ENCODE measurements around the gene CTIF. TPM values are rescaled to one million over a fixed set of nuclear protein-coding genes. Genes with fewer than 3 reads are reported as not detected.

The CTIF gene
- polyA plus RNA-seq, 4 donors: 8.1 to 22.6 (median 11.3) TPM

- Histone ChIP-seq H3K36me3 (ENCODE audit: control insufficient read depth in 3 of 3, insufficient read depth in 2 of 3, low read depth in 1 of 3, low read length in 3 of 3) (peaks cover 0 to 27% (median 0%) of the 10 kb centered on the region in 3 donors), H3K4me1 (ENCODE audit: control insufficient read depth in 3 of 3, insufficient read depth in 2 of 3, low read depth in 1 of 3, low read length in 2 of 3) (no peaks in the 10 kb centered on the region), H3K27ac (ENCODE audit: low read depth in 1 of 3, low read length in 2 of 3) (no peak overlapping the region), H3K9me3 (ENCODE audit: control insufficient read depth in 2 of 2, insufficient read depth in 1 of 2, low read depth in 1 of 2, low read length in 1 of 2) (no peaks in the 10 kb centered on the region), H3K4me3 (ENCODE audit: low read depth in 1 of 3, low read length in 3 of 3) (no peak overlapping the region), H3K27me3 (ENCODE audit: control insufficient read depth in 3 of 3, insufficient read depth in 3 of 3, low read length in 3 of 3) (no peaks in the 10 kb centered on the region)
- 92 to 96% (median 93%) methylated on average over 7 of the region's 7 CpGs for WGBS, 3 donors
- no peak for FAIRE-seq
- no peak for DNase-seq
Observed at GRCh38 chr18:48693006-48693405, 154.2 kb downstream of the CTIF start.

DNA sequence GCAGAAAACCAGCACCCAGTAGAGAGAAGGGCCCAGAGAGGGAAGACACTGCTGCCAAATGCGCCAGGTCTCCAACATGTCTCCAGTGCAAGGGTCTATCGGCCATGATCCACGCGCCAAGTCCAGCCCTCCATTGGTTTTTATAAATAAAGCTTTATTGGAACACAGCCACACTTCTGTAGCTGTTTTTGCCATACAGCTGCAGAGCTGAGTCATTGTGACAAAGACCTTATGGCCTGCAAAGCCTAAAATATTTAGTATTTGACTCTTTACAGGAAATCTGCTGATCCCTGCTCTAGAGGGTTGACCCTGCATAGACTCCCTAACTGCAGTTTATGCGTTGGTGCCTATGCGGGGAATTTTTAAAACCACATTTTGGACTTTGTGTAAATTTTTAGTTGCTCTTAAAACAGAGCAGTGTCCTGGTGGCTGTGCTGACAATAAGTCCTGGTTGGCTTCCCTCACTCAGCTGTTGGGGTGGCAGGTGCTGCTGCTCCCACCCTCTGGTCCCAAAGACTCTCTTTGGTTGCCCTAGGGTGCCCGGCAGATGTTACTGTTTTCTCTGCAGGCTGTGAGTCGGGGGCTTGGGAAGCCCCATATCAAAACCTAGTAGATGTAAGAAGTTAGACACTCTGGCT, 154.9 kb downstream of the CTIF start:
- WGBS, 3 donors: 91 to 95% (median 94%) methylated on average over 8 of the region's 8 CpGs
- no peaks in the 10 kb centered on the region for H3K4me1 ChIP-seq (ENCODE audit: control insufficient read depth in 3 of 3, insufficient read depth in 2 of 3, low read depth in 1 of 3, low read length in 2 of 3)
- FAIRE-seq (no peak), DNase-seq (no peak)
- H3K27me3 ChIP-seq (ENCODE audit: control insufficient read depth in 3 of 3, insufficient read depth in 3 of 3, low read length in 3 of 3): no peaks in the 10 kb centered on the region
- no peaks in the 10 kb centered on the region for H3K9me3 ChIP-seq (ENCODE audit: control insufficient read depth in 2 of 2, insufficient read depth in 1 of 2, low read depth in 1 of 2, low read length in 1 of 2)
- no peak overlapping the region for H3K4me3 ChIP-seq (ENCODE audit: low read depth in 1 of 3, low read length in 3 of 3)
- H3K27ac ChIP-seq (ENCODE audit: low read depth in 1 of 3, low read length in 2 of 3): no peak overlapping the region
- H3K36me3 ChIP-seq (ENCODE audit: control insufficient read depth in 3 of 3, insufficient read depth in 2 of 3, low read depth in 1 of 3, low read length in 3 of 3): peaks cover 0 to 25% (median 0%) of the 10 kb centered on the region in 3 donors

GRCh38 chr18:48694295-48694694, 155.5 kb downstream of the CTIF start:
- no peak for FAIRE-seq
- H3K4me1 ChIP-seq (ENCODE audit: control insufficient read depth in 3 of 3, insufficient read depth in 2 of 3, low read depth in 1 of 3, low read length in 2 of 3): no peaks in the 10 kb centered on the region
- no peak for DNase-seq
- H3K27me3 ChIP-seq (ENCODE audit: control insufficient read depth in 3 of 3, insufficient read depth in 3 of 3, low read length in 3 of 3): no peaks in the 10 kb centered on the region
- WGBS, 3 donors: 93 to 95% (median 94%) methylated on average over 5 of the region's 5 CpGs
- no peak overlapping the region for H3K27ac ChIP-seq (ENCODE audit: low read depth in 1 of 3, low read length in 2 of 3)
- H3K36me3 ChIP-seq (ENCODE audit: control insufficient read depth in 3 of 3, insufficient read depth in 2 of 3, low read depth in 1 of 3, low read length in 3 of 3): peaks cover 0 to 22% (median 0%) of the 10 kb centered on the region in 3 donors
- no peak overlapping the region for H3K4me3 ChIP-seq (ENCODE audit: low read depth in 1 of 3, low read length in 3 of 3)
- no peaks in the 10 kb centered on the region for H3K9me3 ChIP-seq (ENCODE audit: control insufficient read depth in 2 of 2, insufficient read depth in 1 of 2, low read depth in 1 of 2, low read length in 1 of 2)

DNA sequence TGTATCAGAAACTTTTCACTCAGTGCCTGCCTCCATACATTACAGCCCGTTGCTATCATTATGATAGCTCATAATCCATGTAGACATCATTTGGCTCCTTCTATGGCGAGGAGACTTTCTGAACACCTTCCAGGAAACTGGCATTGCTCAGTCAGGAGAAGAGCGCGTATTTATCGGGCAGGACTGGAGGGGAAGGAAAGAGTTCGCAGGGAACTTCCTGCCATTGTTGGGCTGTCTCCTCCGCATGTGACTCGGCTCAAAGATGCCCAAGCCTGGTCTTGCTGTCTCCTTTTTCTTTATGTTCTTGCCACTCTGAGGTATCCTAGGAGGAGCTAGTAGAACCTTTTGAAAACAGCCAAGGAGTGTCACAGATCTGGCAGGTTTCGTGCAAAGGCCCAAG, 156.8 kb downstream of the CTIF start:
- WGBS, 3 donors: 81 to 95% (median 93%) methylated on average over 9 of the region's 9 CpGs
- FAIRE-seq (no peak), DNase-seq (no peak)

GRCh38 chr18:48696218-48696617, 157.4 kb downstream of the CTIF start:
- FAIRE-seq (no peak), DNase-seq (no peak)
- H3K27me3 ChIP-seq (ENCODE audit: control insufficient read depth in 3 of 3, insufficient read depth in 3 of 3, low read length in 3 of 3): no peaks in the 10 kb centered on the region
- H3K27ac ChIP-seq (ENCODE audit: low read depth in 1 of 3, low read length in 2 of 3): no peak overlapping the region
- H3K9me3 ChIP-seq (ENCODE audit: control insufficient read depth in 2 of 2, insufficient read depth in 1 of 2, low read depth in 1 of 2, low read length in 1 of 2): no peaks in the 10 kb centered on the region
- no peaks in the 10 kb centered on the region for H3K4me1 ChIP-seq (ENCODE audit: control insufficient read depth in 3 of 3, insufficient read depth in 2 of 3, low read depth in 1 of 3, low read length in 2 of 3)
- peaks cover 0 to 20% (median 0%) of the 10 kb centered on the region in 3 donors for H3K36me3 ChIP-seq (ENCODE audit: control insufficient read depth in 3 of 3, insufficient read depth in 2 of 3, low read depth in 1 of 3, low read length in 3 of 3)
- 92 to 98% (median 98%) methylated on average over 8 of the region's 8 CpGs for WGBS, 3 donors
- no peak overlapping the region for H3K4me3 ChIP-seq (ENCODE audit: low read depth in 1 of 3, low read length in 3 of 3)

More for the DNA sequence above, 156.8 kb downstream of the CTIF start:
- H3K4me3 ChIP-seq (ENCODE audit: low read depth in 1 of 3, low read length in 3 of 3): no peak overlapping the region
- H3K27me3 ChIP-seq (ENCODE audit: control insufficient read depth in 3 of 3, insufficient read depth in 3 of 3, low read length in 3 of 3): no peaks in the 10 kb centered on the region
- H3K36me3 ChIP-seq (ENCODE audit: control insufficient read depth in 3 of 3, insufficient read depth in 2 of 3, low read depth in 1 of 3, low read length in 3 of 3): peaks cover 0 to 24% (median 0%) of the 10 kb centered on the region in 3 donors
- no peaks in the 10 kb centered on the region for H3K9me3 ChIP-seq (ENCODE audit: control insufficient read depth in 2 of 2, insufficient read depth in 1 of 2, low read depth in 1 of 2, low read length in 1 of 2)
- no peak overlapping the region for H3K27ac ChIP-seq (ENCODE audit: low read depth in 1 of 3, low read length in 2 of 3)
- no peaks in the 10 kb centered on the region for H3K4me1 ChIP-seq (ENCODE audit: control insufficient read depth in 3 of 3, insufficient read depth in 2 of 3, low read depth in 1 of 3, low read length in 2 of 3)

DNA sequence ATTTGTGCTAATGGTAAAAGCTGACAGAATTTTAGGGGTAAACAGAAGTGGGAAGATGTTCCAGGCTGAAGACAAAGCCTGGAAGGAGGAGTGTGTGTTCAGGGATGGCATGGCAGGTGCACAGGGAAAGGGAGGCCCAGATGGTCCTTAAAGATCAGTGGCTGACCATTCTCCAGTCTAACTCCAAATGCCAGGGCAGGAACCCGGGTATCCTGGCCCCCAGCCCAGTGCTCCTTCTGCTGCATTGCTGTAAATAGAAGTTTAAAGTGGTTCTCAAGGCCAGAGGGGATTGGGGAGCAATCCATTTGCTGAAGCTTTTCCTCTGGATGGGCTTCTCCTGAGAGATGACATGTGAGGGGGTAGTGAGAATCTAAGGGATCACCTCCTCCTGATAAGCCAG, 158.6 kb downstream of the CTIF start:
- Histone ChIP-seq H3K27me3 (ENCODE audit: control insufficient read depth in 3 of 3, insufficient read depth in 3 of 3, low read length in 3 of 3) (no peaks in the 10 kb centered on the region), H3K36me3 (ENCODE audit: control insufficient read depth in 3 of 3, insufficient read depth in 2 of 3, low read depth in 1 of 3, low read length in 3 of 3) (peaks cover 0 to 20% (median 0%) of the 10 kb centered on the region in 3 donors), H3K4me1 (ENCODE audit: control insufficient read depth in 3 of 3, insufficient read depth in 2 of 3, low read depth in 1 of 3, low read length in 2 of 3) (no peaks in the 10 kb centered on the region), H3K9me3 (ENCODE audit: control insufficient read depth in 2 of 2, insufficient read depth in 1 of 2, low read depth in 1 of 2, low read length in 1 of 2) (no peaks in the 10 kb centered on the region), H3K27ac (ENCODE audit: low read depth in 1 of 3, low read length in 2 of 3) (no peak overlapping the region), H3K4me3 (ENCODE audit: low read depth in 1 of 3, low read length in 3 of 3) (no peak overlapping the region)
- DNase-seq (no peak), FAIRE-seq (no peak)
- 47 to 69% (median 56%) methylated on average over 1 of the region's 1 CpG for WGBS, 3 donors

DNA sequence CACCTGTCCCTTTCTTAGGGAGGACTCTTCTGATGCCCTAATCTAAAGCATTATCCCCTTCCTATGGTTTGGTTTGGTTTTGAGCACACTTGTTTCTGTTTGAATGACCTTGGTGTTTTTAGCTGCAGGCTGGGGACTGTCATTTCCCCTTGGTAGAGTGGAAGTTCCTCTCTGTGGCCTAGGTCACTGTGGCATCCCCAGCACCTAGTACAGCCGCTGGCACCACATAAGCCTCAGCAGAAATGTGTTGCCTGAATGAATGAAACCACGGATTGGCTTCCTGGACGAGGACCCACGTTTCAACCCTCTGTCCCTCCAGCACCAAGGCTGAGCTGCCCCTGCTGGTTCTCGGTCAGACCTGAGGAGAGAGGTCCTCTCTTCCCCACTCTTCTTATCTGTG, 159.9 kb downstream of the CTIF start:
- Histone ChIP-seq H3K4me3 (ENCODE audit: low read depth in 1 of 3, low read length in 3 of 3) (no peak overlapping the region), H3K36me3 (ENCODE audit: control insufficient read depth in 3 of 3, insufficient read depth in 2 of 3, low read depth in 1 of 3, low read length in 3 of 3) (peaks cover 0 to 16% (median 0%) of the 10 kb centered on the region in 3 donors), H3K9me3 (ENCODE audit: control insufficient read depth in 2 of 2, insufficient read depth in 1 of 2, low read depth in 1 of 2, low read length in 1 of 2) (no peaks in the 10 kb centered on the region), H3K27me3 (ENCODE audit: control insufficient read depth in 3 of 3, insufficient read depth in 3 of 3, low read length in 3 of 3) (no peaks in the 10 kb centered on the region), H3K27ac (ENCODE audit: low read depth in 1 of 3, low read length in 2 of 3) (no peak overlapping the region), H3K4me1 (ENCODE audit: control insufficient read depth in 3 of 3, insufficient read depth in 2 of 3, low read depth in 1 of 3, low read length in 2 of 3) (no peaks in the 10 kb centered on the region)
- WGBS, 3 donors: 74 to 88% (median 74%) methylated on average over 5 of the region's 5 CpGs
- FAIRE-seq: no peak
- no peak for DNase-seq

- Histone ChIP-seq H3K4me3 (ENCODE audit: low read depth in 1 of 3, low read length in 3 of 3) (no peak overlapping the region), H3K9me3 (ENCODE audit: control insufficient read depth in 2 of 2, insufficient read depth in 1 of 2, low read depth in 1 of 2, low read length in 1 of 2) (no peaks in the 10 kb centered on the region), H3K27ac (ENCODE audit: low read depth in 1 of 3, low read length in 2 of 3) (no peak overlapping the region), H3K36me3 (ENCODE audit: control insufficient read depth in 3 of 3, insufficient read depth in 2 of 3, low read depth in 1 of 3, low read length in 3 of 3) (peaks cover 0 to 13% (median 0%) of the 10 kb centered on the region in 3 donors), H3K27me3 (ENCODE audit: control insufficient read depth in 3 of 3, insufficient read depth in 3 of 3, low read length in 3 of 3) (no peaks in the 10 kb centered on the region), H3K4me1 (ENCODE audit: control insufficient read depth in 3 of 3, insufficient read depth in 2 of 3, low read depth in 1 of 3, low read length in 2 of 3) (no peaks in the 10 kb centered on the region)
- DNase-seq (no peak), FAIRE-seq (no peak)
- WGBS, 3 donors: 61 to 77% (median 70%) methylated on average over 7 of the region's 7 CpGs
Observed at GRCh38 chr18:48699761-48700160, 160.9 kb downstream of the CTIF start.

- Histone ChIP-seq H3K4me1 (ENCODE audit: control insufficient read depth in 3 of 3, insufficient read depth in 2 of 3, low read depth in 1 of 3, low read length in 2 of 3) (no peaks in the 10 kb centered on the region), H3K27me3 (ENCODE audit: control insufficient read depth in 3 of 3, insufficient read depth in 3 of 3, low read length in 3 of 3) (no peaks in the 10 kb centered on the region), H3K27ac (ENCODE audit: low read depth in 1 of 3, low read length in 2 of 3) (no peak overlapping the region), H3K9me3 (ENCODE audit: control insufficient read depth in 2 of 2, insufficient read depth in 1 of 2, low read depth in 1 of 2, low read length in 1 of 2) (no peaks in the 10 kb centered on the region), H3K36me3 (ENCODE audit: control insufficient read depth in 3 of 3, insufficient read depth in 2 of 3, low read depth in 1 of 3, low read length in 3 of 3) (peaks cover 0 to 13% (median 0%) of the 10 kb centered on the region in 3 donors), H3K4me3 (ENCODE audit: low read depth in 1 of 3, low read length in 3 of 3) (no peak overlapping the region)
- WGBS, 3 donors: 87 to 93% (median 92%) methylated on average over 9 of the region's 9 CpGs
- DNase-seq (no peak), FAIRE-seq (no peak)
Observed at GRCh38 chr18:48700446-48700845, 161.6 kb downstream of the CTIF start.

All from small intestine (tissue), 7 donors.